K562 (cell line): ENCODE measurements around the gene TRABD2B. TPM values are rescaled to one million over a fixed set of nuclear protein-coding genes. Genes with fewer than 3 reads are reported as not detected.

Source experiments
- ATAC-seq: fragments of 200-7000 bp; cut with Tn5 transposase; 3 replicates; pipeline ENCODE4 v1.9.1; 2020; ENCODE audit warnings: moderate library complexity
- BruUV-seq: library from RNA; stranded (reverse); fragments of 400-500 nt; replicated peaks from 2 replicates; lab custom pipeline; 2021; lab: Mats Ljungman, UMichigan
- CTCF ChIA-PET: fragments of 300-600 bp; formaldehyde crosslinking; extraction: SDS; loops from one replicate; lab custom pipeline; 2021; ENCODE audit warnings: low intra/inter-chr PET ratio; lab: Yijun Ruan, JAX
- POLR2A ChIA-PET: fragments of 300-600, 350-650 bp; sonication (Branson Sonifier 250); formaldehyde crosslinking; extraction: SDS; loops from one replicate; lab custom pipeline; 2021; ENCODE audit warnings: antibody characterized with exemption, inconsistent platforms; lab: Yijun Ruan, JAX
- DNase-seq, 4 experiments: peaks; one replicate each; pipeline versions ENCODE4 v3.0.0 to v3.0.0-alpha.2; 2011 to 2018; ENCODE audit warnings: low spot score in 3 of 4, mixed read lengths in 3 of 4; ENCODE audit errors: extremely low read depth in 1 of 4
- FAIRE-seq: peaks from 2 replicates; lab custom pipeline; 2011; peaks lifted over from hg19 to GRCh38; lab: Jason Lieb, UNC
- H2AFZ ChIP-seq: 2 replicates; pipeline ENCODE4 v1.6.0; 2011; ENCODE audit warnings: low read depth, low read length, control low read depth, inconsistent platforms
- H3K27ac ChIP-seq: fragments of 200-600 bp; 3 replicates; pipeline ENCODE4 v1.8.0; 2011; ENCODE audit warnings: low read depth, mild to moderate bottlenecking, control low read depth, inconsistent platforms, low read length, moderate library complexity, mixed read lengths; ENCODE audit errors: extremely low read depth
- H3K27me3 ChIP-seq, 2 experiments: fragments of 300-600 bp in 1 of 2; 2 replicates in 1 of 2; 3 replicates in 1 of 2; pipeline versions ENCODE4 v1.6.0 to v1.8.0; 2011; ENCODE audit warnings: inconsistent platforms in 2 of 2, low read length in 2 of 2, mild to moderate bottlenecking in 1 of 2, mixed read lengths in 1 of 2, moderate library complexity in 1 of 2; ENCODE audit not compliant: control insufficient read depth in 2 of 2, insufficient read depth in 2 of 2
- H3K36me3 ChIP-seq: fragments of 300-600 bp; 3 replicates; pipeline ENCODE4 v1.8.0; 2011; ENCODE audit warnings: mild to moderate bottlenecking, low read length, inconsistent platforms; ENCODE audit not compliant: control insufficient read depth, insufficient read depth
- H3K4me1 ChIP-seq, 2 experiments: fragments of 200-600 bp in 1 of 2; replicated peaks in 1 of 2; 2 replicates in 1 of 2; 3 replicates in 1 of 2; pipeline versions ENCODE4 v1.5.1 to v1.8.0; 2011; ENCODE audit warnings: inconsistent platforms in 2 of 2, low read length in 2 of 2, mild to moderate bottlenecking in 1 of 2, mixed read lengths in 1 of 2, moderate library complexity in 1 of 2; ENCODE audit not compliant: control insufficient read depth in 2 of 2, insufficient read depth in 2 of 2
- H3K4me2 ChIP-seq: 2 replicates; pipeline ENCODE4 v1.6.1; 2011; ENCODE audit warnings: low read length, control low read depth, inconsistent platforms, mixed read lengths; ENCODE audit not compliant: insufficient read depth
- H3K4me3 ChIP-seq: fragments of 200-600 bp; sonication (generic), shearing (Covaris generic); 2 replicates; pipeline ENCODE4 v1.5.1; 2016; ENCODE audit warnings: control low read depth, inconsistent platforms
- H3K79me2 ChIP-seq: fragments of 200-600 bp; 3 replicates; pipeline ENCODE4 v1.8.0; 2011; ENCODE audit warnings: low read length, inconsistent platforms; ENCODE audit not compliant: control insufficient read depth, insufficient read depth
- H3K9ac ChIP-seq, 2 experiments: 2 replicates each; pipeline versions ENCODE4 v1.6.0 to v1.6.1; 2011; ENCODE audit warnings: low read depth in 2 of 2, low read length in 2 of 2, control low read depth in 1 of 2, inconsistent platforms in 1 of 2, mild to moderate bottlenecking in 1 of 2, mixed read lengths in 1 of 2; ENCODE audit not compliant: insufficient read depth in 1 of 2
- H3K9me1 ChIP-seq: one replicate; pipeline ENCODE4 v1.6.0; 2011; ENCODE audit warnings: inconsistent platforms, mild to moderate bottlenecking, low read length, moderate library complexity; ENCODE audit not compliant: control insufficient read depth, insufficient read depth
- H3K9me3 ChIP-seq: replicated peaks from 2 replicates; pipeline ENCODE4 v1.5.1; 2011; ENCODE audit warnings: low read depth, low read length, inconsistent platforms; ENCODE audit not compliant: control insufficient read depth, insufficient read depth
- H4K20me1 ChIP-seq: replicated peaks from 2 replicates; pipeline ENCODE4 v1.6.1; 2011; ENCODE audit warnings: low read length, inconsistent platforms, mixed read lengths; ENCODE audit not compliant: control insufficient read depth, insufficient read depth
- HSF4 ChIP-seq: fragments of 250-450 bp; sonication (Bioruptor Pico); IDR thresholded peaks from 2 replicates; pipeline ENCODE4 v2.1.2; 2022; ENCODE audit warnings: mild to moderate bottlenecking, moderate library complexity, borderline replicate concordance
- NUFIP1 ChIP-seq: fragments of 450-650 bp; IDR thresholded peaks from 2 replicates; pipeline ENCODE4 v1.6.1; 2018; ENCODE audit not compliant: partially characterized antibody
- POLR2G ChIP-seq: fragments of 200-400 bp; formaldehyde crosslinking; IDR thresholded peaks from 2 replicates; pipeline ENCODE4 v1.6.1; 2017; ENCODE audit warnings: low read depth, mild to moderate bottlenecking, antibody characterized with exemption, low read length, moderate library complexity
- TAF9B ChIP-seq: fragments of 450-650 bp; IDR thresholded peaks from 2 replicates; pipeline ENCODE4 v1.6.1; 2018; ENCODE audit warnings: mild to moderate bottlenecking; ENCODE audit not compliant: partially characterized antibody
- ZNF347 ChIP-seq: fragments of 450-650 bp; formaldehyde crosslinking; IDR thresholded peaks from 2 replicates; pipeline ENCODE4 v1.4.0; 2020; ENCODE audit warnings: low read depth, mild to moderate bottlenecking, moderate library complexity
- WGBS: fragments of 100-300 bp; shearing (Covaris generic); methylation state at CpG from one replicate; pipeline ENCODE4 v1.1.6; 2016; ENCODE audit warnings: low coverage, mixed read lengths; ENCODE audit not compliant: insufficient coverage; ENCODE audit errors: missing lambda C conversion rate; 5-methylcytosine and 5-hydroxymethylcytosine counted together
- in situ Hi-C: fragments of 300-500 bp; cut with MboI; formaldehyde crosslinking; loops from 4 replicates; pipeline ENCODE4 v1.15.0; 2018; ENCODE audit warnings: inconsistent platforms, mixed read lengths
- intact Hi-C: fragments of 100-400 bp; cut with micrococcal nuclease; formaldehyde crosslinking; loops from 2 replicates; pipeline ENCODE4 v1.14.2; 2022
- polyA plus RNA-seq, 8 experiments: library from polyadenylated mRNA; depleted of rRNA in 4 of 8; stranded (reverse) in 5 of 8; unstranded in 3 of 8; fragments of >200 nt; fragmentation: Nextera tagmentation in 2 of 8; fragmentation: Illumina TruSeq in 1 of 8; extraction: Ambion mirVana in 2 of 8; extraction: Trizol in 1 of 8; gene quantifications; 2 replicates each; pipeline versions ENCODE4 v1.2.1 to v1.2.3, GENCODE V29; 2011 to 2014; ENCODE audit warnings: inconsistent platforms in 1 of 8, missing spikeins in 1 of 8
- total RNA-seq, 7 experiments: library from RNA; depleted of rRNA in 6 of 7; stranded (reverse); fragments of >200 nt in 6 of 7; fragmentation: Illumina TruSeq in 2 of 7; extraction: Trizol in 2 of 7; gene quantifications; 2 replicates each; pipeline versions ENCODE4 v1.2.1 to v1.2.3, GENCODE V29; 2011 to 2021; ENCODE audit warnings: low replicate concordance in 1 of 7
- TF ChIP-seq, protein P1 (sequence below): sonication (generic); formaldehyde crosslinking; IDR thresholded peaks from 2 replicates; pipeline ENCODE4 v1.8.1; 2023; ENCODE audit warnings: missing genetic modification reagents, mild to moderate bottlenecking, borderline replicate concordance
- TF ChIP-seq, protein P2 (sequence below): IDR thresholded peaks from 2 replicates; pipeline ENCODE4 v1.6.1; 2011; ENCODE audit warnings: borderline replicate concordance, low read depth, mild to moderate bottlenecking, moderate library complexity, low read length; ENCODE audit not compliant: insufficient read depth, poor library complexity, severe bottlenecking

The TRABD2B gene
- total and polyA plus RNA-seq, 9 of the 15 experiments (the other 6 are each of a cell fraction or from before 2014, with no cell fraction given), result not detected

DNA sequence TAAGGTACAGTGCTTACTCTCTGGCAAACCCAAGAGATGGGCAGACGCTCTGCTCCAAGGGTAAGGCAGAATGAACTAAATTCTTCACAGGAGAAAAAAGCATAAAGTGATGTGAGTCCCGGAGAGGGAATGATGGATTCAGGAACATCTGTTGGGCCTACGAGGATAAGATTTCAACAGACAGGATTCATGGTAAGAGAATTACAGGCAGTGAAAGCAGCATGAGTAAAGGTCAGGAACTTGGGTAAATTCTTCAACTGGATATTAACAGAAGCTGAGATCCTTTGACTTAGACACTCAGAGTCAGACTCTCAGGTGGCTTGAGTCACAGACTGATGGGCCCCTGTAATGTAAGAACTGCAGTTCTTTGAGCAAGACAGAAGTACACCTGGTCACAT, 152.6 kb downstream of the TRABD2B start (continued):
- TF ChIP-seq, protein P1, sequence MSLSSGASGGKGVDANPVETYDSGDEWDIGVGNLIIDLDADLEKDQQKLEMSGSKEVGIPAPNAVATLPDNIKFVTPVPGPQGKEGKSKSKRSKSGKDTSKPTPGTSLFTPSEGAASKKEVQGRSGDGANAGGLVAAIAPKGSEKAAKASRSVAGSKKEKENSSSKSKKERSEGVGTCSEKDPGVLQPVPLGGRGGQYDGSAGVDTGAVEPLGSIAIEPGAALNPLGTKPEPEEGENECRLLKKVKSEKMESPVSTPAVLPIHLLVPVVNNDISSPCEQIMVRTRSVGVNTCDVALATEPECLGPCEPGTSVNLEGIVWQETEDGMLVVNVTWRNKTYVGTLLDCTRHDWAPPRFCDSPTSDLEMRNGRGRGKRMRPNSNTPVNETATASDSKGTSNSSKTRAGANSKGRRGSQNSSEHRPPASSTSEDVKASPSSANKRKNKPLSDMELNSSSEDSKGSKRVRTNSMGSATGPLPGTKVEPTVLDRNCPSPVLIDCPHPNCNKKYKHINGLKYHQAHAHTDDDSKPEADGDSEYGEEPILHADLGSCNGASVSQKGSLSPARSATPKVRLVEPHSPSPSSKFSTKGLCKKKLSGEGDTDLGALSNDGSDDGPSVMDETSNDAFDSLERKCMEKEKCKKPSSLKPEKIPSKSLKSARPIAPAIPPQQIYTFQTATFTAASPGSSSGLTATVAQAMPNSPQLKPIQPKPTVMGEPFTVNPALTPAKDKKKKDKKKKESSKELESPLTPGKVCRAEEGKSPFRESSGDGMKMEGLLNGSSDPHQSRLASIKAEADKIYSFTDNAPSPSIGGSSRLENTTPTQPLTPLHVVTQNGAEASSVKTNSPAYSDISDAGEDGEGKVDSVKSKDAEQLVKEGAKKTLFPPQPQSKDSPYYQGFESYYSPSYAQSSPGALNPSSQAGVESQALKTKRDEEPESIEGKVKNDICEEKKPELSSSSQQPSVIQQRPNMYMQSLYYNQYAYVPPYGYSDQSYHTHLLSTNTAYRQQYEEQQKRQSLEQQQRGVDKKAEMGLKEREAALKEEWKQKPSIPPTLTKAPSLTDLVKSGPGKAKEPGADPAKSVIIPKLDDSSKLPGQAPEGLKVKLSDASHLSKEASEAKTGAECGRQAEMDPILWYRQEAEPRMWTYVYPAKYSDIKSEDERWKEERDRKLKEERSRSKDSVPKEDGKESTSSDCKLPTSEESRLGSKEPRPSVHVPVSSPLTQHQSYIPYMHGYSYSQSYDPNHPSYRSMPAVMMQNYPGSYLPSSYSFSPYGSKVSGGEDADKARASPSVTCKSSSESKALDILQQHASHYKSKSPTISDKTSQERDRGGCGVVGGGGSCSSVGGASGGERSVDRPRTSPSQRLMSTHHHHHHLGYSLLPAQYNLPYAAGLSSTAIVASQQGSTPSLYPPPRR, result no peak
- TF ChIP-seq ZNF347 (CRISPR knock-in tag) (no peak), POLR2G (no peak)
- TF ChIP-seq, all 486 proteins: peak for 0

DNA sequence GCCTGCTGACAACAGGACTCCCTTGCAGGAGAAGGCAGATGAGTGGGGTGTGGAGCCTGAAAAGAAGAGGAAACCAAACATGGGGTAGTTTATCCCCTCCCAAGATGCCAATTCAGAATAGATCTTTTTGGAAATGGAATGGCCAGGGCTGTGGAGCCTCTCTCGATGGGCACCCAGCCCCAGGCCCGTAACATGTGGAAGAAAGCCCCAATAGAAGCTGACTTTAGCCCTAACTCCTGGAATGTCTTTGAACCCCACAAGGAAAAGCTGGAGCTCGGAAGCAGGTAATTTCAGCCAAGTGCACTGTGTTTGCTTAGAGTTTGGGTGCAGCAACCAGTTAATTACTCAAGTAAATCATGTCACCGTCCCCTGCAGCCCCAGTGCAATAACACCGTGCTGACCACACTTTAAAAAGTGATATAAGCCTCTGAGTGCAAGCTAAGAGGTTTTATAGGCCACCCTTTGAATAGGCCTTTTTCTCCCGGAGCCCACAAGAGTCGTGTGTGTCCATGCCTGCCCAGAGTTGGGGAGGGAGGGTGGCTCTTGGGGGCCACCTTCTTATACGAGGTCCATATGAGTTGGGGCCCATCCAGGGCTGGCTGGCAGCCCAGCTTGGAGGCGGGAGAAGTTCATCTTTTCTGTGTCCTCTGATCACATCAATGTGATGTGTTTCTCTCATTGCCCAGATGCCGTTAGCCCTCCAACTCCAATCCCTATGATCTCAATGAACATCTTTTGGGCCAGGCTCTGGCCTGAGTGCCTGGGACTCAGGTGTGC, 153.2 kb downstream of the TRABD2B start:
- POLR2A ChIA-PET, result no interaction called here
- CTCF ChIA-PET, result no interaction called here
- ATAC-seq, result no peak
- BruUV-seq, result no TSS peak
- Histone ChIP-seq H3K4me3 (no peak overlapping the region), H2AFZ (no peak overlapping the region), H3K27ac (no peak overlapping the region), H4K20me1 (0 out of 2 replicates have a peak, but pooled peaks cover 2% of the 10 kb centered on the region), H3K9me3 (no peaks in the 10 kb centered on the region), H3K27me3 (peaks cover 4 to 32% of the 10 kb centered on the region in 2 experiments; a peak in 3 of 5 replicates), H3K4me2 (no peak overlapping the region), H3K4me1 (no peaks in the 10 kb centered on the region), H3K9ac (no peak overlapping the region), H3K79me2 (no peaks in the 10 kb centered on the region), H3K9me1 (no peaks in the 10 kb centered on the region), H3K36me3 (no peaks in the 10 kb centered on the region)
- FAIRE-seq, result no peak
- TF ChIP-seq HSF4 (CRISPR knock-in tag), result no peak
- no peak for TF ChIP-seq NUFIP1
- TF ChIP-seq, protein P2, sequence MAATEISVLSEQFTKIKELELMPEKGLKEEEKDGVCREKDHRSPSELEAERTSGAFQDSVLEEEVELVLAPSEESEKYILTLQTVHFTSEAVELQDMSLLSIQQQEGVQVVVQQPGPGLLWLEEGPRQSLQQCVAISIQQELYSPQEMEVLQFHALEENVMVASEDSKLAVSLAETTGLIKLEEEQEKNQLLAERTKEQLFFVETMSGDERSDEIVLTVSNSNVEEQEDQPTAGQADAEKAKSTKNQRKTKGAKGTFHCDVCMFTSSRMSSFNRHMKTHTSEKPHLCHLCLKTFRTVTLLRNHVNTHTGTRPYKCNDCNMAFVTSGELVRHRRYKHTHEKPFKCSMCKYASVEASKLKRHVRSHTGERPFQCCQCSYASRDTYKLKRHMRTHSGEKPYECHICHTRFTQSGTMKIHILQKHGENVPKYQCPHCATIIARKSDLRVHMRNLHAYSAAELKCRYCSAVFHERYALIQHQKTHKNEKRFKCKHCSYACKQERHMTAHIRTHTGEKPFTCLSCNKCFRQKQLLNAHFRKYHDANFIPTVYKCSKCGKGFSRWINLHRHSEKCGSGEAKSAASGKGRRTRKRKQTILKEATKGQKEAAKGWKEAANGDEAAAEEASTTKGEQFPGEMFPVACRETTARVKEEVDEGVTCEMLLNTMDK, result no peak
- TF ChIP-seq TAF9B, result no peak
- intact Hi-C loops (no loop called here), in situ Hi-C loops (no loop called here)
- no peak for DNase-seq
- WGBS, result 0% methylated on average over 10 of the region's 10 CpGs
